Measurements from ENCODE around the gene MAP4K2. TPM values are rescaled to one million over a fixed set of nuclear protein-coding genes. Genes with fewer than 3 reads are reported as not detected.

Gene MAP4K2
- total RNA-seq, 4 donors from 2014 or later, result 8.5 to 33.3 (median 17.7) TPM

GRCh38 chr11:64794526-64794925, 8.5 kb downstream of the MAP4K2 start:
- no peak for TF ChIP-seq CTCF (IDR thresholded peaks at IDR 0.05)
- ATAC-seq (ENCODE audit: low FRiP score), result no peak
- no peak for DNase-seq (ENCODE audit: low spot score)

- DNase-seq (ENCODE audit: low spot score) (no peak), ATAC-seq (ENCODE audit: low FRiP score) (no peak)
- TF ChIP-seq CTCF (IDR thresholded peaks at IDR 0.05), result no peak
Measured at GRCh38 chr11:64793271-64794160, 9.5 kb downstream of the MAP4K2 start.

- no peak for DNase-seq (ENCODE audit: low spot score)
- TF ChIP-seq CTCF (IDR thresholded peaks at IDR 0.05), result no peak
- ATAC-seq (ENCODE audit: low FRiP score), result no peak
Measured at GRCh38 chr11:64792482-64792881, 10.5 kb downstream of the MAP4K2 start.

- ATAC-seq (ENCODE audit: low FRiP score) (no peak), DNase-seq (ENCODE audit: low spot score) (no peak)
- no peak for TF ChIP-seq CTCF (IDR thresholded peaks at IDR 0.05)
Measured at GRCh38 chr11:64791781-64792291, 11.2 kb downstream of the MAP4K2 start.

GRCh38 chr11:64790205-64791095, 12.6 kb downstream of the MAP4K2 start:
- no peak for TF ChIP-seq CTCF (IDR thresholded peaks at IDR 0.05)
- no peak for ATAC-seq (ENCODE audit: low FRiP score)
- no peak for DNase-seq (ENCODE audit: low spot score)

GRCh38 chr11:64789331-64790204, 13.4 kb downstream of the MAP4K2 start:
- no peak for TF ChIP-seq CTCF (IDR thresholded peaks at IDR 0.05)
- DNase-seq (ENCODE audit: low spot score) (no peak), ATAC-seq (ENCODE audit: low FRiP score) (no peak)

Measured in omental fat pad (tissue), 4 donors.